Cortex of kidney (tissue), 1 donor: ENCODE results near the gene DNASE2B.

ENCODE experiments used
- DNase-seq: peaks from one replicate; lab custom pipeline; 2025; lab: John Stamatoyannopoulos, UW

The DNASE2B gene

DNA sequence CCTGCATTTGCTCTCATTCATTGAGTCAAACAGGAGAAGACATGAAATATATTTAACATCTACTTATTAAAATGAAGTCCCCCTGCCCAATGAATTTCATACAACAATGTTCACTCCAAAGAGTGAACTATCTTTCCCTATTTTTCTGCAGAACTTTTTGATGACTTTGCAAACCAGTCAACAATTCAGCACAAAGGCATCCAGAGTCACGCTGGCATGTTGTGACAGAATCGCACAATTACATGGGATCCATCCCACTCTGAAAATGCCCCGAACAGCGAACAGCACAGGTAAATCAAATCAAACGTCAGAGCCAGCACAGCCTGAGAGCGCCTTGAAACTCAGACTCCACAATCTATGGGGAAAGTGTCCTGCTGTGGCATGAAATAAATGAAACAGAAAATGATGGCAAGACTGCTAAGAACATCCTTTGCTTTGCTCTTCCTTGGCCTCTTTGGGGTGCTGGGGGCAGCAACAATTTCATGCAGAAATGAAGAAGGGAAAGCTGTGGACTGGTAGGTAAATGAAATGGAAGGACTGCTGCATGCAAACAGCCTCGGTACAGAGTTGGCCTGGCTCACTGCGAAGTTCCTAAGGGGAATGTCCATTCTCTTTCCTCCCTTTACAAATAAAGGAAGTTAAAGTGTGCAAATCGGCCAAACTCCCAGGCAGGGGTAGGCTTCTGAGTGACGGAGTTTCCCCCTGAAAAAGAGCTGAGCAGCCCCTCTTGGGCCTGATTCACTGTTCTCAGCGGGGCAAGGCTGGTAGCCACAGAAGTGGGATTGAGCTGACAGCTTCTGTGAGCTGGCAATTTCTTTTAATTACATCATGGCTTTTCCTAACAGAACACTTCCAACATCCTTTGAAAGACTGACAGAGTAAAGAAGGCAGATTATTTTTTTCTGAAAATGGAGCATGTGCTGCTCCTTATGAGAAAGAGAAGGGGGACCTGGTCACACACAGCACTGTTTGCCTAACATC lies at the start of gene DNASE2B:
DNASE2B (plus strand) TSS at position 310 of the 981 bp plus-strand sequence; CDS start at position 391, 81 bp downstream.
- no peak for DNase-seq

DNA sequence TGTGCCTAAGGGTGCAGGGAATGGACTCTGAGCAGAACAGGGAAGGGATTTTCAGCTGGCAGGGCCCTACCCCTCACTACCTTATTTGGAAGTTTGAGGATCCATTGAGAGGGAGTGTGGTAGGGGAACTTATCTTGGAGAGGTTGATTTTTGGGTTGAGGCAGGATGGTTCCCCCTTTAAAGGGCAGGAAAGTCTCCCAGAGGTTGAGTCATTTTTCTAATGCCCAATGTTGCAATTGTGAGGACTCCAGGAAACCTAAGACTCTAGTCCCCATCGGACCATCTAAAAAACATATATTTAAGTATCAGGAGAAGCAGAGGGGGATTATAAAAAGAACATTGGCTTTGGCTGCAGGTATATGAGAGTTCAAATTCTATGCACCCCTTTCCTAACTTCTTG lies 49.5 kb upstream of the DNASE2B start:
- DNase-seq, result no peak

- DNase-seq, result no peak
Observed at GRCh38 chr1:84350104-84350503, 48.2 kb upstream of the DNASE2B start.

GRCh38 chr1:84350550-84350949 lies 47.7 kb upstream of the DNASE2B start:
- DNase-seq, result no peak

GRCh38 chr1:84352298-84353106 lies 45.8 kb upstream of the DNASE2B start:
- DNase-seq, result no peak

GRCh38 chr1:84353695-84354094 lies 44.6 kb upstream of the DNASE2B start:
- no peak for DNase-seq

GRCh38 chr1:84355556-84355955 lies 42.7 kb upstream of the DNASE2B start:
- DNase-seq, result no peak

DNA sequence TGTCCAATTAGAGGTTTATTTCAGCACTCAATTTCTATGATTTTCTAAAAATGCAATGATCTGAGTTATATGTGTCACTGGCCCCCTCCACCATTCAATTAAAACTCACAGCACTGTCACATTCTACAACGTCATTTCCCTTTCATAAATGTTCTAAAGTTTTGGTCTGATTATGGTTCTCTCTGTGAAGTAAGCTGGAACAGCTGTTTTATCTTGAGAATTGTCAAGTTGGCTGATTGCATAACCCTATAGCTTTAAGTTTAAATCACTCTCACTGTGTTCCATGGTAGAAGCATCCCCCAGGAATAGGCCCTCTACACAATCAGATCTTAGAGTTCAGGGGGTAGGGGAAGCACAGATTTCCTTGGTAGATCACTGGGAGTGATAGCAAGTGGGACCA lies 41.4 kb upstream of the DNASE2B start:
- no peak for DNase-seq

GRCh38 chr1:84358695-84359094 lies 39.6 kb upstream of the DNASE2B start:
- DNase-seq, result no peak

- DNase-seq, result no peak
Observed at GRCh38 chr1:84360316-84360715, 38.0 kb upstream of the DNASE2B start.

DNA sequence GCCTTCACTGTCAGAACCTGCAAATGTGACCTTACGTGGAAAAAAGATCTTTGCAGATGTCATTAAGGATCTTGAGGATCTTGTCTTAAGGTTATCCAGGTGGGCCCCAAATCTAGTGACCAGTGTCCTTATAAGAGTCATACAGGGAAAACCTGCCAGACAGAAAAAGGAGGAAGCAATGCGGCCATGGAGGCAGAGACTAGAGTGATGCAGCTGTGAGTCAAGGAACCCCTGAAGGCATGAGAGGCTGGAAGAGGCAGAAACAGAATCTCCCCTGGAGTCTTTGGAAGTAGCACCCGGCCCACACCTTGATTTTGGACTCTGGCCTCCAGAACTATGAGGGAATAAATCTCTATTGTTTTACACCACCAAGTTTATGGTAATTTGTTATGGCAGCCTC lies 36.5 kb upstream of the DNASE2B start:
- no peak for DNase-seq

DNA sequence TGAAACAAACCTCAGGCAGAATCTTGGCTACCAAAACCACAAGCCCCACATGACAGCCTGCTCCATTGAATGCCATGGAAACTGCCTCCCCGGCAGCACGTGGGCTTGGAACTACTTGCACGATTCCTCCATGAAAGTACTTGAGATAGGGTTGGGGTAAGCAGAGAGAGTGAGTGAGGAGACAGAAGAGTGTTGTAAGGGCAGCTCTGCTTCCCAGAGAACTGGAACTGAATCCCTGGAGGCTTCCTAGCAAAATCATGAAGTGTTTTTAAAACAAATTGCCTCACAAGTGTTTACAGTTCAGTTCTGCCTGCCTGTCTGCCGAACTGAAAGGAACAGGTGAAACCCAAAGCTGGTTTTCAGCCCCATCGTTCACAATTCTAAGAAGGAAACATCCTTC lies 35.3 kb upstream of the DNASE2B start:
- no peak for DNase-seq

DNA sequence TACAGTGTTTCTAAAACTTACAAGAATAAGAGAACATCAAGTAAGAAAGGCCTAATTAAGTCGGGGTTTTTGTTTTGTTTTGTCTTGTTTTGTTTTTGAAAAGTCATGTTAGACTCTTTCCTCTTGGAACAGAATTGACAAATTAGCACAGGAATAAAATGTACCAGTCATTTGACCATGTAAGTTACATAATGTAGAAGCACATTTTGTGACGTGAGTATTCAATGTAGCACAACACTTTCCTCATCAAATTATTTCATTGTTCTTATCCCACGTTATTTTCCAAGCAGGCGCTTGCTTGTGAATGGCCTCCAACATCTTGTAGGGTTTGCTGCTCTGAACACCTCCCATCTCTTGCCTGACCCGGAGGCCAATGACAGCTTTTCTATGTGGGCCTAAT lies 34.7 kb upstream of the DNASE2B start:
- DNase-seq, result no peak

- DNase-seq, result no peak
Observed at GRCh38 chr1:84365225-84366221, 32.8 kb upstream of the DNASE2B start.

GRCh38 chr1:84366786-84367185 lies 31.5 kb upstream of the DNASE2B start:
- no peak for DNase-seq

DNA sequence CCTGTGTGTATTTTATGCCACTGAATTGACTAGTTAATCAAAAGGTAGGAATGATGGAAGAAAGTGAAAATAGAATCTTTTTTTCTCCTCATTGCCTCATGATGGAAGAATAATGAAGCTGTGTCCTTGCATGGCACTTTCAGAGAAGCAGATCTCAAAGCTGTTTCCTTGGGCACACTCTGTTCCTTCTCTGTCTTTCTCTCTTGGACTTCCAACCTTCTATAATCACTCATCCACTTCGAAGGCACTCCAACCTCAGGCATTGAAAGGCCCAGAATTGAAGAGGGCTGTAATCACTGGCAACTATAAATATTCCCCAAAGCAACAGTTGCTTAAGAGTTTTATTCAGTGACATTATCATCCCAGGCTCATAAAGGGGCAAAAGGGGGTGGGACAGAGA lies 31.1 kb upstream of the DNASE2B start:
- no peak for DNase-seq

DNA sequence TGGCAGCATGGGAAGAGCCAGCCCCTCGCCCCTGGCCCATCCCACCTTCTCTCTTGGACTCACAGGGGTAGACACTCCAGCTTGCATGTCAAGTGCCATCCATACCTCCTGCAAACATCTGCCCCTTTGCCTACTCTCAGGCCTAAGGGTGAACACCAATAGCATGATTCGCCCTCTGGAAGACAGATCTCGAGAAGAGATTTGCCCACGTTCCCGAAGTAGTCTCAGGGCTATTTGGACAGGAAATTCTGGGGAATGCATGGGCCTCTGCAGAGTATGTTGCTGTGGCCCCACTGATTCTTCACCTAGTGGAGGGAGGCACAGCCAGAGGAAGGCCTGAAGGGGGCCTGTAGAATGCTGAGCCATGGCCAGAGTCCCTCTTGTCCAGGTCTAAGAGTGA lies 29.8 kb upstream of the DNASE2B start:
- no peak for DNase-seq

DNA sequence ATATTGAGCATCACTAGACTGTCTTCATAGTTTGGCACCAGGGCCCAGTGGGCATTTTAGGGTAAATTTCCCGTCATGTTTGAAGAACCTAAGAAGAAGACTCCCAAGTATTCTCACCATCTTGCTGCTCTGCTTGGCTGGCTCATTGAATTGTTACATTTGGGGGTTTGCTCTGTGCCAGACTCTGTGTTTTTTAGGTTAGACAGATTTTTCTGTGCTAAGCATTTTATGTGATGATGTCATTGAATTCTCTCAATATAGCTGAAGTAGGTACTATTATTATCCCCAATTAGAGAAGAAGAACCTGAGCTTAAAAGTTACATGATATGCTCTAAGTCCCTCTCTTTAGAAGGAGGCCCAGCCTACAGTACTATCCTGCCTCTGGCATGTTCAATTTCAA lies 28.0 kb upstream of the DNASE2B start:
- DNase-seq, result no peak

DNA sequence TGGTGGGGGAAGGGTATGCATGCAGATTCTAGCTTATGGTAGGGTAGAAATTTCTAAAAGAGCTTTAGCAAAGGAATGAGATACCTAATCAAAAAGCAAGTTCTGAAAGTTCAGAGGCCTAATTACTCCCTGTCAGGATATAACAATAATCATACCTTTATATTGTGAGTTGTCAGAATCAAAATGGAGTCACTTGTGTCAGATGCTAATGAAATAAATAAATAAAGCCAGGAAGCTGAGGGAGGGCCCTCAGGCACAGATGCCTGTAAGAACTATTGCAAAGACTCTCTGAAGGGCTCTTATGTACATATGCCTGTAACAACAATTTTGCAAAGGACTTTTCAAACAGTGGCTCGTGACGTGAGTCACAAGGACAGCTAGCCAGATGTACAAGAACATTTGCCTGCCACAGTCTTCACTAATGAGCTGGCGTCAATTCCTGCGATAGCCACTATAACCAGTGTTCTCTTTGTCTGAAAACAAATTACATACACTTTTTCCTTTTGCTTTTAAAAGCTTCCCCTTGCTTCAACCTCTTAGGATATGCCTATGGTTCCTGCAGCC lies 27.4 kb upstream of the DNASE2B start:
- no peak for DNase-seq

- no peak for DNase-seq
Observed at GRCh38 chr1:84373436-84374141, 24.7 kb upstream of the DNASE2B start.
